GM12878 (cell line): ENCODE data around the gene ALKBH2. TPM values are rescaled to one million over a fixed set of nuclear protein-coding genes. Genes with fewer than 3 reads are reported as not detected.
A peak's percentile ranks its signal among the peaks of the same experiment; 100 is the strongest.

Experiments
- ATAC-seq: fragments of 200-7000 bp; cut with Tn5 transposase; 3 replicates; pipeline ENCODE4 v1.9.1; 2020; ENCODE audit warnings: mild to moderate bottlenecking, moderate library complexity
- BruUV-seq: library from RNA; stranded (reverse); fragments of 400-500 nt; replicated peaks from 2 replicates; lab custom pipeline; 2021; lab: Mats Ljungman, UMichigan
- CTCF ChIA-PET: fragments of 300-600 bp; sonication (Branson Sonifier 250); formaldehyde crosslinking; extraction: SDS; loops from one replicate; lab custom pipeline; 2021; ENCODE audit warnings: inconsistent platforms; lab: Yijun Ruan, JAX
- POLR2A ChIA-PET: fragments of 350-600 bp; formaldehyde crosslinking; extraction: SDS; loops from one replicate; lab custom pipeline; 2021; ENCODE audit warnings: inconsistent platforms; lab: Charles Lee
- RAD21 ChIA-PET: fragments of 300-600 bp; sonication (Branson Sonifier 250); formaldehyde crosslinking; loops from one replicate; lab custom pipeline; 2023; ENCODE audit warnings: antibody characterized with exemption; ENCODE audit not compliant: unreplicated experiment; lab: Charles Lee
- SMC1A ChIA-PET: fragments of 300-600 bp; sonication (Branson Sonifier 250); formaldehyde crosslinking; loops from one replicate; lab custom pipeline; 2023; ENCODE audit not compliant: unreplicated experiment, uncharacterized antibody; lab: Charles Lee
- DNase-seq: peaks from one replicate; pipeline ENCODE4 v3.0.0-alpha.2; 2011; ENCODE audit warnings: low read depth, low spot score
- FAIRE-seq: peaks from 3 replicates; lab custom pipeline; 2011; peaks lifted over from hg19 to GRCh38; lab: Jason Lieb, UNC
- H2AFZ ChIP-seq: 2 replicates; pipeline ENCODE4 v1.6.0; 2011; ENCODE audit warnings: low read depth, low read length, control low read depth; ENCODE audit not compliant: control insufficient read depth
- H3K27ac ChIP-seq: 2 replicates; pipeline ENCODE4 v1.5.1; 2011; ENCODE audit warnings: control low read depth; ENCODE audit not compliant: control insufficient read depth, insufficient read depth
- H3K27me3 ChIP-seq, 2 experiments: replicated peaks in 1 of 2; 2 replicates each; pipeline versions ENCODE4 v1.6.0 to v1.6.1; 2011; ENCODE audit warnings: low read length in 1 of 2; ENCODE audit not compliant: control insufficient read depth in 2 of 2, insufficient read depth in 2 of 2
- H3K36me3 ChIP-seq, 2 experiments: 2 replicates each; pipeline ENCODE4 v1.5.1; 2011; ENCODE audit warnings: low read length in 1 of 2; ENCODE audit not compliant: control insufficient read depth in 2 of 2, insufficient read depth in 2 of 2
- H3K4me1 ChIP-seq: 2 replicates; pipeline ENCODE4 v1.6.1; 2011; ENCODE audit warnings: mild to moderate bottlenecking, low read length, moderate library complexity, mixed read lengths; ENCODE audit not compliant: control insufficient read depth, insufficient read depth
- H3K4me2 ChIP-seq: 2 replicates; pipeline ENCODE4 v1.6.0; 2011; ENCODE audit warnings: control low read depth; ENCODE audit not compliant: control insufficient read depth, insufficient read depth
- H3K4me3 ChIP-seq: fragments of 200-600 bp; sonication (generic); 2 replicates; pipeline ENCODE4 v1.5.1; 2016
- H3K79me2 ChIP-seq: 2 replicates; pipeline ENCODE4 v1.6.0; 2011; ENCODE audit warnings: low read length; ENCODE audit not compliant: control insufficient read depth, insufficient read depth
- H3K9ac ChIP-seq: 2 replicates; pipeline ENCODE4 v1.8.0; 2011; ENCODE audit warnings: low read length, control low read depth, mixed read lengths; ENCODE audit not compliant: control insufficient read depth, insufficient read depth
- H3K9me3 ChIP-seq: replicated peaks from 3 replicates; pipeline ENCODE4 v1.5.1; 2011; ENCODE audit warnings: mild to moderate bottlenecking, low read length; ENCODE audit not compliant: control insufficient read depth, insufficient read depth
- H4K20me1 ChIP-seq: 2 replicates; pipeline ENCODE4 v1.6.0; 2011; ENCODE audit not compliant: control insufficient read depth, insufficient read depth
- BACH1 ChIP-seq: fragments of 450-650 bp; IDR thresholded peaks from 2 replicates; pipeline ENCODE4 v1.6.1; 2017; ENCODE audit warnings: mild to moderate bottlenecking, borderline replicate concordance
- CHD2 ChIP-seq: IDR thresholded peaks from 2 replicates; pipeline ENCODE4 v1.6.1; 2011; ENCODE audit warnings: low read depth, low read length, improper control_type of control experiment, borderline replicate concordance
- FOXM1 ChIP-seq: IDR thresholded peaks from 2 replicates; pipeline ENCODE4 v1.6.1; 2012; ENCODE audit warnings: low read depth, mild to moderate bottlenecking, inconsistent platforms, low read length, moderate library complexity
- HDAC6 ChIP-seq: fragments of 200-600 bp; sonication (generic); IDR thresholded peaks from one replicate; pipeline ENCODE4 v1.8.0; 2017; ENCODE audit warnings: antibody characterized with exemption; ENCODE audit not compliant: unreplicated experiment
- MTA3 ChIP-seq: IDR thresholded peaks from 2 replicates; pipeline ENCODE4 v1.6.1; 2012; ENCODE audit warnings: low read length, inconsistent platforms, borderline replicate concordance
- RBBP5 ChIP-seq: fragments of 200-600 bp; sonication (generic); conservative IDR thresholded peaks from 2 replicates; pipeline ENCODE4 v1.6.1; 2016
- SKIL ChIP-seq: fragments of 450-650 bp; IDR thresholded peaks from 2 replicates; pipeline ENCODE4 v1.6.1; 2017; ENCODE audit warnings: mild to moderate bottlenecking, low read depth, inconsistent platforms; ENCODE audit not compliant: poor library complexity, severe bottlenecking
- SMC3 ChIP-seq: IDR thresholded peaks from 2 replicates; pipeline ENCODE4 v1.6.1; 2011; ENCODE audit warnings: low read length, improper control_type of control experiment, borderline replicate concordance
- SUPT20H ChIP-seq: IDR thresholded peaks from 2 replicates; pipeline ENCODE4 v1.6.1; 2011; ENCODE audit warnings: low read depth, mild to moderate bottlenecking, low read length, moderate library complexity, borderline replicate concordance; ENCODE audit not compliant: control insufficient read depth
- TAF1 ChIP-seq: IDR thresholded peaks from 2 replicates; pipeline ENCODE4 v1.6.1; 2011; ENCODE audit warnings: mild to moderate bottlenecking, low read depth, low read length, borderline replicate concordance
- WGBS: methylation state at CpG from one replicate; pipeline ENCODE4 v1.1.6; 2016; ENCODE audit warnings: low lambda C conversion rate; ENCODE audit not compliant: insufficient replicate concordance, insufficient coverage; ENCODE audit errors: missing lambda C conversion rate; 5-methylcytosine and 5-hydroxymethylcytosine counted together
- in situ Hi-C: fragments of 300-500 bp; cut with MboI; formaldehyde crosslinking; loops from 9 replicates; pipeline ENCODE4 v1.14.3; 2018; ENCODE audit warnings: mixed read lengths
- intact Hi-C: fragments of 100-400 bp; cut with micrococcal nuclease; formaldehyde crosslinking; loops from one replicate; pipeline ENCODE4 v1.14.2; 2022; ENCODE audit not compliant: unreplicated experiment
- polyA plus RNA-seq, 11 experiments: library from polyadenylated mRNA; depleted of rRNA in 4 of 11; unstranded in 6 of 11; stranded (reverse) in 5 of 11; fragments of >200 nt; fragmentation: Nextera tagmentation in 4 of 11; fragmentation: Illumina TruSeq in 1 of 11; extraction: Ambion mirVana in 4 of 11; extraction: Trizol in 1 of 11; gene quantifications; 1 replicate in 1 of 11; 2 replicates in 10 of 11; pipeline versions ENCODE4 v1.2.1 to v1.2.3, GENCODE V29; 2011 to 2016; ENCODE audit warnings: inconsistent platforms in 2 of 11, missing spikeins in 2 of 11, low read depth in 1 of 11
- total RNA-seq, 4 experiments: library from RNA; depleted of rRNA in 3 of 4; stranded (reverse); fragments of >200 nt in 3 of 4; fragmentation: Illumina TruSeq in 1 of 4; extraction: Trizol in 1 of 4; gene quantifications; 2 replicates each; pipeline versions ENCODE4 v1.2.1 to v1.2.3, GENCODE V29; 2013 to 2021
- TF ChIP-seq, protein P1 (sequence below): fragments of 450-650 bp; formaldehyde crosslinking; IDR thresholded peaks from 2 replicates; pipeline ENCODE4 v1.5.0; 2022; ENCODE audit warnings: mild to moderate bottlenecking, missing genetic modification characterization

ALKBH2 gene
- total and polyA plus RNA-seq, 10 of the 15 experiments (the other 5 are each of a cell fraction or from before 2014, with no cell fraction given), result 5.6 to 40.3 (median 31.2) TPM

DNA sequence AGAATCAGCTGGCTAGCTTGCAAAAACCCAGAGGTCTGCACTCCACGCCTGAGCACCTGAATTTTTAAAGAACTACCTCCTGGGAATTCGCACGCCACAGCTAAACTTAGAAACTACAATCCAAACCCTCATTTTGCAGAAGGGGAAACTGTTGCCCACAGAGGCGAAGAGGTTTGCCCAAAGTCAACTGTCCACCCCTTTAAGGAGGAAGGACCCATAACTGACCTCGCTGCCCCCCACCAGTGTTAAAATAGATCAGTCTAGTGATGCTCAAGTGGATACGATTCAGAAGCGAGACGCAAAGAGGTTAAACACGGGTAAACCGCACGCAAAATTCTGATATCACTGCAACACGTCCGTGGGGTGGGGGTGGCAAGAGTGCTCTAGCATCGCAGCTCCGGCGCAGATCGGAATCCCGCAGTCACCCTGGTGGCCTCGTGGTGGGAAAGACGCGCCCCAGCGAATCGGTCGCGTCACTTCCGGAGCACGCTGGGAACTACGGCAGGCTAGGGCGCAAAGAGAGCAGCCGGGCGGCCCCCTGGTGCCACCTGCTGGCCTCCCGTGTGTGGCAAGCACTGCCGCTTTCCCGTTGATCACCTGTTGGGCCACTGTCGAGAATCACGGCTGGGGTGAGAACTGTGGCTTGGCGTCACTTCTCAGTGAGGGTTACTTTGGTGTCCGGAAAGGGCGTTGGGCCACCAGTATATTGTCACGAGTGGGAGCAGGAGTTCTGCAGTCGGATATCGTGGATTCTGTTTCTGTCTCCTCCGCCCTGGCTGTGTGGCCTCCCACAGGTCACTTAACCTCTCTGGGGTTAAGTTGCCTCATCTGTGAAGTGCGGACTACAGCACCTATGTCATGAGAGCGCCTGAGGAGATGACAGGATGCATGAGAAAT is at the start of gene ALKBH2 (continued):
- TF ChIP-seq TAF1, result peak; percentile 61; the same call in 1 of the 2 replicates
- TF ChIP-seq, protein P1, sequence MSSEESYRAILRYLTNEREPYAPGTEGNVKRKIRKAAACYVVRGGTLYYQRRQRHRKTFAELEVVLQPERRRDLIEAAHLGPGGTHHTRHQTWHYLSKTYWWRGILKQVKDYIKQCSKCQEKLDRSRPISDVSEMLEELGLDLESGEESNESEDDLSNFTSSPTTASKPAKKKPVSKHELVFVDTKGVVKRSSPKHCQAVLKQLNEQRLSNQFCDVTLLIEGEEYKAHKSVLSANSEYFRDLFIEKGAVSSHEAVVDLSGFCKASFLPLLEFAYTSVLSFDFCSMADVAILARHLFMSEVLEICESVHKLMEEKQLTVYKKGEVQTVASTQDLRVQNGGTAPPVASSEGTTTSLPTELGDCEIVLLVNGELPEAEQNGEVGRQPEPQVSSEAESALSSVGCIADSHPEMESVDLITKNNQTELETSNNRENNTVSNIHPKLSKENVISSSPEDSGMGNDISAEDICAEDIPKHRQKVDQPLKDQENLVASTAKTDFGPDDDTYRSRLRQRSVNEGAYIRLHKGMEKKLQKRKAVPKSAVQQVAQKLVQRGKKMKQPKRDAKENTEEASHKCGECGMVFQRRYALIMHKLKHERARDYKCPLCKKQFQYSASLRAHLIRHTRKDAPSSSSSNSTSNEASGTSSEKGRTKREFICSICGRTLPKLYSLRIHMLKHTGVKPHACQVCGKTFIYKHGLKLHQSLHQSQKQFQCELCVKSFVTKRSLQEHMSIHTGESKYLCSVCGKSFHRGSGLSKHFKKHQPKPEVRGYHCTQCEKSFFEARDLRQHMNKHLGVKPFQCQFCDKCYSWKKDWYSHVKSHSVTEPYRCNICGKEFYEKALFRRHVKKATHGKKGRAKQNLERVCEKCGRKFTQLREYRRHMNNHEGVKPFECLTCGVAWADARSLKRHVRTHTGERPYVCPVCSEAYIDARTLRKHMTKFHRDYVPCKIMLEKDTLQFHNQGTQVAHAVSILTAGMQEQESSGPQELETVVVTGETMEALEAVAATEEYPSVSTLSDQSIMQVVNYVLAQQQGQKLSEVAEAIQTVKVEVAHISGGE, result no peak

DNA sequence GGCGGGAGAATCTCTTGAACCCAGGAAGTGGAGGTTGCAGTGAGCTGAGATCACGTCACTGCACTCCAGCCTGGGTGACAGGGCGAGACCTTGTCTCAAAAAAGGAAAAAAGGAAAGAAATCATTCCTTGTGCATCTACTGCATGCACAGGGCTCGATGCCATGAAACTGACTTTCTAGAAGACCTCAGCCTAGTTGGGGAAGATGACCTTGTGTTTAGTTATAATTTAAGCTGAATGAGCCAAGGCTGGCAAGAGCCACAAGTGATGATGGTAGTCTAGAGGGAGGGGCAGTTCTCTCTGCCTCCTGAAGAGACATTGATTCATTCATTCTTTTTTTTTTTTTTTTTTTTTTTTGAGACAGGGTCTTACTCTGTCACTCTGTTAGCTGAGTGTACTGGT is 47.3 kb upstream of the ALKBH2 start:
- RAD21 ChIA-PET, result no interaction called here
- Histone ChIP-seq H4K20me1 (no peaks in the 10 kb centered on the region), H3K27me3 (no peaks in the 10 kb centered on the region), H3K4me3 (no peak overlapping the region), H3K36me3 (no peaks in the 10 kb centered on the region), H3K9ac (no peak overlapping the region), H3K79me2 (no peaks in the 10 kb centered on the region), H3K9me3 (no peaks in the 10 kb centered on the region), H3K4me1 (no peaks in the 10 kb centered on the region), H3K4me2 (no peak overlapping the region), H3K27ac (no peak overlapping the region), H2AFZ (no peak overlapping the region)
- 45% methylated on average over 4 of the region's 4 CpGs for WGBS
- intact Hi-C loops (no loop called here), in situ Hi-C loops (no loop called here)
- BruUV-seq, result no TSS peak
- no peak for FAIRE-seq
- no peak for ATAC-seq
- POLR2A ChIA-PET, result no interaction called here
- TF ChIP-seq SUPT20H, result no peak
- no peak for TF ChIP-seq MTA3
- TF ChIP-seq SKIL, result no peak
- no peak for TF ChIP-seq CHD2
- TF ChIP-seq FOXM1, result no peak
- no peak for TF ChIP-seq BACH1
- TF ChIP-seq RBBP5, result no peak
- TF ChIP-seq SMC3, result no peak
- TF ChIP-seq HDAC6, result no peak
- CTCF ChIA-PET, result interaction anchor here (1.1 kb wide), 1 partner anchor 13 kb away, joined by 5 read pairs; no protein-coding TSS in a partner anchor
- SMC1A ChIA-PET, result no interaction called here
- DNase-seq, result no peak
